ENCODE results near the gene ITGA6.

DNA sequence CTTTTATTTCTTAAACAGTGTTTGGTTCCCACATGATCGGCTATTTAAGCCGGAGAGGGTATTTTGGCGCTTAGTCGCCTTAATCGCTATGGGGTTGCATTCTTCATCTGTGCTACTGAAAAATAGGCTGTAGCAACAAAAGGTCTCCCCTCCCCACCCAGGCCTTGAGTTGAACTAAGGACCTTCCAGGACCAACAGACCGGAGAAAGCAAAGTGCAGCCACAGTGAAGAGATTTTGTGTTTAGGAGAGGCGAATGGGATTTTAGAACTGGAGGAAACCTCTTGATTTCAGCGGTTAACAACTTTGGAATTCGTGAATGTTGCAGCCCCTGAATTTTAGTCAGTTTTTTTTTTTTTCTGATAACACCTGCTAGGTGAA, 1.4 kb downstream of the ITGA6 start:
- TF ChIP-seq GATA1 (IDR thresholded peaks at IDR 0.05; ENCODE audit: low read depth, low read length) (no peak), POLR2A (IDR thresholded peaks at IDR 0.05; ENCODE audit: low read length) (no peak)

Measured in erythroblast (primary cell).